ENCODE results near the gene BMP8A. TPM values are rescaled to one million over a fixed set of nuclear protein-coding genes. Genes with fewer than 3 reads are reported as not detected.
A peak's percentile ranks its signal among the peaks of the same experiment; 100 is the strongest.
"Not testable (repeated sequence)": the region's sequence is repeated elsewhere in the genome, so short reads cannot be mapped to it uniquely, and the experiment has no call there.

Gene BMP8A
- total RNA-seq, 1 donor from 2014 or later = not detected

- no peak for DNase-seq (ENCODE audit: low spot score)
- peaks cover 4% of the 10 kb centered on the region for H3K27me3 Mint-ChIP-seq (ENCODE audit: unreplicated experiment)
- H3K4me3 Mint-ChIP-seq (ENCODE audit: unreplicated experiment) = no peak overlapping the region
- no peaks in the 10 kb centered on the region for H3K36me3 Mint-ChIP-seq (ENCODE audit: low read depth, unreplicated experiment)
- peaks cover 3% of the 10 kb centered on the region for H3K4me1 Mint-ChIP-seq (ENCODE audit: unreplicated experiment)
- H3K9me3 Mint-ChIP-seq (ENCODE audit: unreplicated experiment) = no peaks in the 10 kb centered on the region
- H3K27ac Mint-ChIP-seq (ENCODE audit: unreplicated experiment) = no peak overlapping the region
- TF ChIP-seq, protein P1, sequence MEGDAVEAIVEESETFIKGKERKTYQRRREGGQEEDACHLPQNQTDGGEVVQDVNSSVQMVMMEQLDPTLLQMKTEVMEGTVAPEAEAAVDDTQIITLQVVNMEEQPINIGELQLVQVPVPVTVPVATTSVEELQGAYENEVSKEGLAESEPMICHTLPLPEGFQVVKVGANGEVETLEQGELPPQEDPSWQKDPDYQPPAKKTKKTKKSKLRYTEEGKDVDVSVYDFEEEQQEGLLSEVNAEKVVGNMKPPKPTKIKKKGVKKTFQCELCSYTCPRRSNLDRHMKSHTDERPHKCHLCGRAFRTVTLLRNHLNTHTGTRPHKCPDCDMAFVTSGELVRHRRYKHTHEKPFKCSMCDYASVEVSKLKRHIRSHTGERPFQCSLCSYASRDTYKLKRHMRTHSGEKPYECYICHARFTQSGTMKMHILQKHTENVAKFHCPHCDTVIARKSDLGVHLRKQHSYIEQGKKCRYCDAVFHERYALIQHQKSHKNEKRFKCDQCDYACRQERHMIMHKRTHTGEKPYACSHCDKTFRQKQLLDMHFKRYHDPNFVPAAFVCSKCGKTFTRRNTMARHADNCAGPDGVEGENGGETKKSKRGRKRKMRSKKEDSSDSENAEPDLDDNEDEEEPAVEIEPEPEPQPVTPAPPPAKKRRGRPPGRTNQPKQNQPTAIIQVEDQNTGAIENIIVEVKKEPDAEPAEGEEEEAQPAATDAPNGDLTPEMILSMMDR (IDR thresholded peaks at IDR 0.05; ENCODE audit: unreplicated experiment) = no peak
Measured at GRCh38 chr1:39500862-39501389, 9.5 kb downstream of the BMP8A start.

DNA sequence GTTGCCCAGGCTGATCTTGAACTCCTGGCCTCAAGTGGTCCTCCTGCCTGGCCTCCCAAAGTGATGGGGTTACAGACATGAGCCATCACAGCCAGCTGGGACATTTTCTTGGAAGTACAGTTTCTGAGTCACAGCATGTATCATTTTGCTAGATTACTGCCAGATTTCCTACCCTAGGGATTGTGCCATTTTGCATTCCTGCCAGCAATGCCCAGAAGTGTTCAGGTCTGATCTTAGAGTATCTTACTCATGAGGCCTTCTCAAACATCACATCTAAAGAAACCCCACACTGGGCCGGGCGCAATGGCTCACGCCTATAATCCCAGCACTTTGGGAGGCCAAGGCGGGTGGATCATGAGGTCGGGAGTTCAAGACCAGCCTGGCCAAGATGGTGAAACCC is 10.2 kb downstream of the BMP8A start:
- Mint-ChIP-seq H3K27me3 (ENCODE audit: unreplicated experiment) (no peaks in the 10 kb centered on the region), H3K4me3 (ENCODE audit: unreplicated experiment) (no peak overlapping the region), H3K36me3 (ENCODE audit: low read depth, unreplicated experiment) (no peaks in the 10 kb centered on the region), H3K9me3 (ENCODE audit: unreplicated experiment) (no peaks in the 10 kb centered on the region), H3K4me1 (ENCODE audit: unreplicated experiment) (peaks cover 6% of the 10 kb centered on the region), H3K27ac (ENCODE audit: unreplicated experiment) (no peak overlapping the region)
- no peak for DNase-seq (ENCODE audit: low spot score)
- TF ChIP-seq, protein P1 (IDR thresholded peaks at IDR 0.05; ENCODE audit: unreplicated experiment) = no peak

DNA sequence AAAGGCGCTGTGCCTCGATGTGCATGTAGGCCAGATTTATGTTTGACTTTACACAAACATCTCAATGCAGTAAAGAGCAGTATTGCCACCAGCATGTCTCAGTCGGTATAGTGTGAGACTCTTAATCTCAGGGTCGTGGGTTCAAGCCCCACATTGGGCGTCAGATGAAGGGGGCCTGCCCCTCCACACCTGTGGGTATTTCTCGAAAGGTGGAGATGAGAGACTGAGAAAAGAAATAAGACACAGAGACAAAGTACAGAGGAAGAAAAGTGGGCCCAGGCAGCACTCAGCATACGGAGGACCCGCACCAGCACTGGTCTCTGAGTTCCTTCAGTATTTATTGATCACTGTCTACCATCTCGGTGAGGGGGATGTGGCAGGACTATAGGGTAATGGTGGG is 13.0 kb downstream of the BMP8A start:
- not testable (repeated sequence) for H3K4me3 Mint-ChIP-seq (ENCODE audit: unreplicated experiment); DNase-seq (ENCODE audit: low spot score); H3K27me3 Mint-ChIP-seq (ENCODE audit: unreplicated experiment); H3K9me3 Mint-ChIP-seq (ENCODE audit: unreplicated experiment); H3K27ac Mint-ChIP-seq (ENCODE audit: unreplicated experiment); H3K36me3 Mint-ChIP-seq (ENCODE audit: low read depth, unreplicated experiment)
- H3K4me1 Mint-ChIP-seq (ENCODE audit: unreplicated experiment) = peaks cover 23% of the 10 kb centered on the region

DNA sequence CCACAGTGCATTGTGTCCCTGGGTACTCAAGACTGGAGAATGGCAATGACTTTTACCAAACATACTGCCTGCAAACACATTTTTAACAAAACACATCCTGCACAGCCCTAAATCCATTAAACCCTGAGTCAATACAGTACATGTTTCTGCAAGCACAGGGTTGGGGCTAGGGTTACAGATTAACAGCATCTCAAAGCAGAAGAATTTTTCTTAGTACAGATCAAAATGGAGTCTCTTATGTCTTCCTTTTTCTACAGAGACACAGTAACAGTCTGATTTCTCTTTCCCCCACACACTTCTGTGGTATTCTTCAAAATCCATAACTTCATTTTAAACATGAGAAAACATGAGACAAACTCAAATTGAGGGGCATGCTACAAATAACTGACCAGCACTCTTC is 13.9 kb downstream of the BMP8A start:
- H3K9me3 Mint-ChIP-seq (ENCODE audit: unreplicated experiment) = no peaks in the 10 kb centered on the region
- peaks cover 26% of the 10 kb centered on the region for H3K4me1 Mint-ChIP-seq (ENCODE audit: unreplicated experiment)
- TF ChIP-seq, protein P1 (IDR thresholded peaks at IDR 0.05; ENCODE audit: unreplicated experiment) = no peak
- no peaks in the 10 kb centered on the region for H3K36me3 Mint-ChIP-seq (ENCODE audit: low read depth, unreplicated experiment)
- DNase-seq (ENCODE audit: low spot score) = no peak
- H3K27ac Mint-ChIP-seq (ENCODE audit: unreplicated experiment) = no peak overlapping the region
- no peak overlapping the region for H3K4me3 Mint-ChIP-seq (ENCODE audit: unreplicated experiment)
- peaks cover 4% of the 10 kb centered on the region for H3K27me3 Mint-ChIP-seq (ENCODE audit: unreplicated experiment)

- H3K36me3 Mint-ChIP-seq (ENCODE audit: low read depth, unreplicated experiment) = no peaks in the 10 kb centered on the region
- TF ChIP-seq, protein P1 (IDR thresholded peaks at IDR 0.05; ENCODE audit: unreplicated experiment) = no peak
- no peak overlapping the region for H3K27ac Mint-ChIP-seq (ENCODE audit: unreplicated experiment)
- H3K27me3 Mint-ChIP-seq (ENCODE audit: unreplicated experiment) = peaks cover 4% of the 10 kb centered on the region
- H3K4me3 Mint-ChIP-seq (ENCODE audit: unreplicated experiment) = peak overlapping the region; percentile 51
- H3K4me1 Mint-ChIP-seq (ENCODE audit: unreplicated experiment) = peaks cover 26% of the 10 kb centered on the region
- no peaks in the 10 kb centered on the region for H3K9me3 Mint-ChIP-seq (ENCODE audit: unreplicated experiment)
- DNase-seq (ENCODE audit: low spot score) = peak; percentile 41
Measured at GRCh38 chr1:39507230-39507928, 15.9 kb downstream of the BMP8A start.

Data from endothelial cell (in vitro differentiated cells).